Upper lobe of left lung (tissue), 4 donors: ENCODE data around the gene MOBP.

Experiments used
- CTCF ChIP-seq, 6 experiments: fragments of 450-650 bp in 4 of 6; fragments of 200-600 bp in 2 of 6; sonication (generic) in 2 of 6; IDR thresholded peaks; one replicate each; pipeline ENCODE4 v1.5.1; 2016 to 2019; ENCODE audit warnings: antibody characterized with exemption in 6 of 6
- EP300 ChIP-seq, 4 donors: sonication (generic); formaldehyde crosslinking; IDR thresholded peaks; one replicate each; pipeline ENCODE4 v1.5.1; 2017; ENCODE audit warnings: antibody characterized with exemption in 4 of 4, control low read depth in 2 of 4
- POLR2A ChIP-seq, 4 donors: fragments of 450-650 bp; IDR thresholded peaks; one replicate each; pipeline ENCODE4 v1.5.1; 2016 to 2017; ENCODE audit warnings: antibody characterized with exemption in 4 of 4, mild to moderate bottlenecking in 2 of 4
- POLR2AphosphoS5 ChIP-seq, 2 donors: sonication (generic); formaldehyde crosslinking; IDR thresholded peaks; one replicate each; pipeline ENCODE4 v1.5.1; 2017; ENCODE audit warnings: antibody characterized with exemption in 2 of 2

DNA sequence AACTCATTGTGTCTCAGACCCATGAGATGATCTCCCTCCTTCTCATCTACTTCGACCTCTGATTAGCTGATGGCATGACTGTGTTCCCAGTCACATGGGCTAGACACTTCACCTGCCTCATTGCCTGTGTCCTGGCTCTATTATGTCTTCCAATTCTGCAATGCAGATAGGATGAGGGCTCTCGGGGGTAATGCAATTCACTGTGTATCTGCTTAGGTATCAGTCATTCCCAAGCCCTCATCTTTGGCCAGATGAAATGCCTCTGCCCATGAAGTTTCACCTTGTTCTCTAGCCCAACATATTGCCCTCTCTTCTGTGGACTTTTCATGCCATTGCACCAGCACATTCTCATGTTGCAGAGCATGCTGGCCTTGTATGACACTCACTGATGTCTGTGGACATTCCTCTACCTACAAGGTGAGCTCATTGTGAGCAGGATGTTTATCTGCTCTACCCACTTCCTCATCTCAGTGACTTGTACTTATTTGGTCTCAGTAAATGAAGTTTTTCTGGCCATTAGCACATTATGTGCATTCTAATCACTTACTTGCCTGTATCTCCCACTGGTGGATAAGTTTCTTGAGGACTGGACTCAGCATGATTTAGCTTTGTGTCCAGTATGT is 32.3 kb downstream of the MOBP start:
- TF ChIP-seq POLR2AphosphoS5 (IDR thresholded peaks at IDR 0.05): no peak
- no peak for TF ChIP-seq CTCF (IDR thresholded peaks at IDR 0.05)
- TF ChIP-seq POLR2A (IDR thresholded peaks at IDR 0.05): no peak
- TF ChIP-seq EP300 (IDR thresholded peaks at IDR 0.05): no peak
